Adrenal gland (tissue), 5 donors: ENCODE data around the gene LIMS2.

Experiments used
- CTCF ChIP-seq, 6 experiments: fragments of 450-650 bp in 4 of 6; fragments of 200-600 bp in 2 of 6; sonication (generic) in 1 of 6; IDR thresholded peaks; 1 replicate in 5 of 6; 2 replicates in 1 of 6; pipeline versions ENCODE4 v1.5.1 to v1.8.0; 2016 to 2021; ENCODE audit warnings: antibody characterized with exemption in 6 of 6, mild to moderate bottlenecking in 2 of 6, moderate library complexity in 1 of 6
- POLR2A ChIP-seq, 2 donors: fragments of 450-650 bp; IDR thresholded peaks; one replicate each; pipeline ENCODE4 v1.6.1; 2017; ENCODE audit warnings: antibody characterized with exemption in 2 of 2, mild to moderate bottlenecking in 2 of 2, moderate library complexity in 1 of 2
- donor health status: DM: no; HTN: no; CAD: no.

GRCh38 chr2:127719301-127720218 lies 44.2 kb upstream of the LIMS2 start:
- TF ChIP-seq POLR2A (IDR thresholded peaks at IDR 0.05) = no peak
- TF ChIP-seq CTCF (IDR thresholded peaks at IDR 0.05) = no peak
